Embryonic facial prominence (tissue), 1 donor: ENCODE data around the gene BIK.
"Not testable (repeated sequence)": the region's sequence is repeated elsewhere in the genome, so short reads cannot be mapped to it uniquely, and the experiment has no call there.

ENCODE experiments used
- DNase-seq: peaks from one replicate; pipeline ENCODE4 v3.0.0-alpha.2; 2016; ENCODE audit errors: extremely low spot score

BIK gene

DNA sequence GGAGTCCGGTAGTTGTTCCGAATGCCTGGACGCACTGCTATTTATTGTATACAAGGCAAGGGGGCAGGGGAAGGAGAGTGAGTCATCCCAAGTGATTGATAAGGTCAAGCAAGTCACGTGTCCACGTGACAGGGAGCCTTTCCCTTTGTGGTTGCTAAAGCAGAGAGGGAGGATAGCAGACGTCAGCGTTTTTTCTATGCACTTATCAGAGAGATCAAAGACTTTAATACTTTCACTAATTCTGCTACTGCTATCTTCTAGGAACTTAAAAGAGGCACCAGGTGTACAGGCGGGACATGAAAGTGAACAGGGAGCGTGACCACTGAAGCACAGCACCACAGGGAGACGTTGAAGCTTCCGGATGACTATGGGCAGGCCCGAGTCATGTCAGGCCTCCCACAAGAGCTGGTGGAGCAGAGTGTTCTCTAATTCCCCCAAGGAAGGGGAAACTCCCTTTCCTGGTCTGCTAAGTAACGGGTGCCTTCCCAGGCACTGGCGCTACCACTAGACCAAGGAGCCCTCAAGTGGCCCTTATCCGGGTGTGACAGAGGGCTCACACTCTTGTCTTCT lies 6.4 kb upstream of the BIK start:
- not testable (repeated sequence) for DNase-seq

DNA sequence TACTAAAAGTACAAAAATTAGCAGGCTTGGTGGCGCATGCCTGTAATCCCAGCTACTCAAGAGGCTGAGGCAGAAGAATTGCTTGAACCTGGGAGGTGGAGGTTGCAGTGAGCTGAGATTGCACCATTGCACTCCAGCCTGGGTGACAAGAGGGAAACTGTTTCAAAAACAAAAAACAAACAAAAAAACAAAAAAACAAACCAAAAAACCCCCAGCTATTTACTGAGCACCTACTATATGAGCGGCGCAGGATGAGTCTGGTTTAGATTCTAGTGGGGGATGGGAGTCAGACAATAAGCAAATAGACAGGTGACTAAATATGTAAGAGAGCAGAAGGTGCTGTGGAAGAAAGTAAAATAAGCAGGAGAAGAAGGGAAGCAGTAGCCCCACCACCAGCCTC lies 5.6 kb upstream of the BIK start:
- DNase-seq, result not testable (repeated sequence)

DNA sequence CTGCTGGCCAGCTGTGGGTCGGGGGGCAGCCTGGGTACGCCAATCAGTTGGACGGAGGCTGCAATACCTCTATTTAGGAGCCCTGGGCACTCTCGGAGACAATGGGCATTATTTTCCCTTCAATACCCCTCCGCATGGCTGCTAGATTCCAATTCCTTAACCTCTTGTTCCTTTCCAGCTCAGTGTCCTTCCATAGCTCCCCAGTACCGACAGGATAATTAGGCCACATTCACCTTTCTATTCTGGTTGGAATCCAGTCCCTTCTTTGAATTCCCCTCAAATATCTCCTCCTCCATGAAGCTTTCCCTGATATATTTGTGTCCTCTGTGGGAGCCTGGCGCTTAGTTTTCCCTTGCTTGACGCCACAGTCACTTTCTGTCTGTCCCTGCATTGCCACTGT lies 4.2 kb upstream of the BIK start:
- no peak for DNase-seq

DNA sequence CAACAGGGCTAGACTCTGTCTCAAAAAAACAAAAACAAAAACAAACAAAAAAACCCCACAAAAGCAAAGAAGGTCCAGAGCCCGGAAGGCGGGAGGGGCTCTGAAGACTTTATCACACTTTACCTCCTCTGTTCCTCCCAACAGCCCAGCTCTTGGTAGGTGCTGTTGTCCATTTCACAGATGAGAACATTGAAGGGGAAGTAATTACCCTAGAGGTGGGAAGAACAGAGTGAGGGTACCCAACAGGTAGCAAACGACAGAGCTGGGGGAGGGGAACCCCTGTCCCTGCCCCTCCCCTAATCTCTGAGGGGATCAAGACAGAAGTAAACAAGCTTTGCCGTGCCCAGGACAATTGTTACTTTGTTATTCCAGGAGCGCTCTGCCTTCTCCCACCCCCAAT lies 1.0 kb upstream of the BIK start:
- DNase-seq, result no peak

DNA sequence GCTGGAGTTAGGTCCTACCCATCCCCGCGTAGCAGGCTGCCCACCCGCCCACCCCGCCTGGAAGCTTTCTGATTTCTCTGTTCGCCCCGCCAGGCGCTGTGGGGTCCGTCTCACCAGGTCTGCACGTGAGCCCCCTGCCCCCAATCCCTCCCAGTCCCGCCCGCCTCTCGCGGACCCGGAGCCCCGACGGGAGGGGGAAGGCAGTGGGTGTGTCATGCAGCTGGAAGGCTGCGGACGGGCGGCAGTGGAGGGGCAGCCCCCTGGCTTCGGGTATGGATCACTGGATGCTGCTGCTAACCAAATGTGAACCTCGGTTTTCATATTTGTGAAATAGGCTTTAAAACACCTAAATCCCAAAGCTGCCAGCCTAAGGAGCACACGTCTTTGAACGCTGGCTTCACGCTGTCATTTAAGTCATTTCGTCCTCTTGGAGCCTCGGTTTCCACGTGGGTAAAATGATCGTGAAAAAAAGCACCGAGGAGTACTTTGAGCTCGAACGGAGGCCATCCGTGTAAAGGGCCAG lies 568 bp upstream of the BIK start:
- no peak for DNase-seq

DNA sequence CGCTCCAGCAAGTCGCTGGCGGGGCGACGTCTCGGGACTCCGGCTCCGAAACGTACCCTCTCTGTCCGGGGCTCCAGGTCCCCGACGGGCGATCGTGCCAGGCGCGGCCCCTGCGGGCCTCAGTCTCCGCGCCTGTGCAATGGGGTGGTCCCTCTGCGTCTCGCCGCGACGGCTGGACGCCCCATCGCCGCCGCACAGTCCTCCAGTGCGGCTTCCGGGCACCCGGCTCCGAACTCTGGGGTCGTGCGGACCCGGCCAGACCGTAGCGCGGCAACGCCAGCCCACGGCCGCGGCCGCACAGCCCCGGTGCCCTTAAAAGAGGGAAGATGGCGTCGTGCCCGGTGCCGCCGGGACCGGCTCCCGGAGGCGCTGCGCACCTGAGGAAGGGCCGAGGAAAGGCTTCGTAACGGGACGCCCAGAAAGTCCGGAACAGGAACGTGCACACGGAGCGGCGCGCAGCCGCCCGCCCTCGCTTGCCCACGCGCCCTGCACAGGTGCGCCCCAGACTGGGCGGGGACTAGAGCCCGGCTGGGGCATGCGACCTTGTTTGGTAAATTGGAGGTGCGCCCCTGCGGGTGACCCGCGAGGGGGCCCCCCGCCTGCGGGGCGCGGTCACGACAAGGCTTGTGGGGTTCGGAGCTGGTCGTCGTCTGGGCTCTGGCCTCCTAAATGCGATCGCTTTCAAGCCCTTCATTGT lies 525 bp downstream of the BIK start:
- no peak for DNase-seq

DNA sequence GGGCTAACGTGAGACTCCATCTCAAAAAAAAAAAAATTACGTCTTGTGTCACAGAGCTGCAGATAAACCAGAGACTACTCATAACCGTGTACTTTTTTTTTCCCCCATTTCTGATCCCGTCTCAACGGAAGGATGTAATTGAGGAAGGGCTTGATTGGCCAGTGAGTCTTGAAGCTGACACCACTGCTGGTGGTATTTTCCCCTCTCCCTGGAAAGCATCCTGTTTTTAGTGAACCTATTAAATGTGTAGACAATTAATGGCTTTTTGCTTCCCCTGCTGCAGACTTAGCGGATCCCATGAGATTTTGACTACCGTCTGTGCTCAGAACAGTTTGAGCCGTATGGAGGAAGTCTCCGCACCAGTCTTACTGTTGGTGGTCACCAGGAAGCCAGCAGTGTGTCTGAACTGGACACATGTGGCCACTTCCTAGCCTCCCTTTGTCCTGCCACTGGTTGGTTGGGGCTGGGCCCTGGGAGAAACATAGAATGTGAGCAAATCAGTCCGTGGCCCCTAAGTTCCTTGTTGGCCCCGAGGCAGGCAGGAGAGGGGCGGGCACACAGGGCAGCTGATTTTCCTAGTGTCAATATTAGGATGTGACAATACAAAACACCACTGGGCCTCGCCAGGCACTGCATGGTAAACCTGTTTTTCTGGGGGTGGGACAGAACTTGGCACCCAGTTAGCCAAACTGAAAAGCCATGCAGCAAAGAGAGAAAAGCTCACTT lies 3.1 kb downstream of the BIK start:
- no peak for DNase-seq

DNA sequence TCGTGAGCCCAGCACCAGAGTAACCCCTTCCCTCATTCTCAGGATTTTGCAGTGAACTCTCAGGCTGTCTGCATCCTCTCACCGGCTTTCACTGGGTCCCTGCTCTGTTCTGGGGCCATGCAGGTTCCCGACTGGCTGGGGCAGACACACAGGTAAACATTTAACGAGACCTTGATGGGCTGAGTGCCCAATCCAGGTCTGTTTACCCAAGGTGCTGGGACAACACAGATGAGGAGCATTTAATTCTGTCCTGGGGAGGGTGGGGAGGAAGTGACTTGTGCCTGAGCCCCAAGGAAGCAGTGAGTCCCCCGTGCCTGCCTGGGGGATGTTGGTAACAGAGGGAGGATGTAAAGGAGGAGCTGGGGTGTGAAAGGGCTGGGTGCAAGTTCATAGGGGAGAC lies 4.4 kb downstream of the BIK start:
- no peak for DNase-seq

DNA sequence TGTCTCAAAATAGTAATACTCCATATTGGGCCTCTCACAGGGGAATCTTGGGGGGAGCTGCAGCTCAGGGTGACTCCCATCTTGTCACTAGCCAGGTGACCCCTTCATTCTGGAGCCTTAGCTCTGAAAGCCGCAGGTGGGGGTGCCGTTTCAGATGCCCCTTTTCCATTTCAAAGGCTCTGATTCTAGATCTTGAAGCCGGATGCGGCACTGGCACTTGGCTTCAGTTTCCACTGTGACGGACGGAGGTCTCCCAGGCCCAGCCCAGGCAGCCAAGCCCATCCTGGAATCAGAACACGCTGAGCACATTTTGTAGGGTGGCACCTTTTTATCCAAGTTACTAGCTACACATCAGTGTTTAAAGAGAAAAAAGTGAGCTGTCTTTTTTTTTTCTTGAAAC lies 6.4 kb downstream of the BIK start:
- DNase-seq, result no peak

DNA sequence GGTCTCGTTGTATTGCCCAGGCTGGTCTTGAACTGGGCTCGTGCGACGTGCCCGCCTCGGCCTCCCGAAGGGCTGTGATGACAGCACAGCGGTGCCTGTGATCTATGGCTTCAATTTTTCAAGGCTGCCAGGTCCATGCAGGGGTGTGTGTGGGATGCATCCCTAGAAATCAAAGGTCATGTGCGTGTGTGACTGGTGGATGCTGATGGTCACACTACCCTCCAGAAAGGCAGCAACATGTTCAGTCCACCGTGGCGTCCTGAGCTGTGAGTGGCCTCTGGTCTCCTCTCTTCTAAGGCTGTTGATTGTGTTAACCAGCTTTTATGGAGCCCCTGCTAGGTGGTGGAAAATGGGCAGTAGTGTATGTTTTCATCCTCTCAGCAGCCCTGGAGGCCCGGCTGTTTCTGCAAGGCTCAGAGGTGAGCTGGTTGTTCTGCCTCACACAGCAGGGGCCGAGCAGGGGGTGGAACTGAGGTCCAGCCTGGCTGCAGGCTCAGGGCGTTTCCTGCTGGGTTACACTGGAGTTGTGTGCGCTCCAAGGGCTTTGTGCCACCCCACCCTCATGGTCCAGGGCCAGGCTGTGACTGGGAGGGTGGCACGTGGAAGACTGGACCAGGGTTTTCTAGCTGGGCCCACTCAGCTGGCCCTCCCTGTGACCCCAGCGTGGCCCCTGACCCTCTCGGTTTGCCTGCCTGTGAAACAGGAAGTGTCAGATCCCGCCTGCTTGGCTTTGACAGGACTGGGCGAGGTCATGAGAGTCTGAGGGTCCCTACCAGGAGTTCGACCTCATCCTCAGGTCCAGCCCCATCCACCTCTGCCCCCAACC lies 7.7 kb downstream of the BIK start:
- no peak for DNase-seq

DNA sequence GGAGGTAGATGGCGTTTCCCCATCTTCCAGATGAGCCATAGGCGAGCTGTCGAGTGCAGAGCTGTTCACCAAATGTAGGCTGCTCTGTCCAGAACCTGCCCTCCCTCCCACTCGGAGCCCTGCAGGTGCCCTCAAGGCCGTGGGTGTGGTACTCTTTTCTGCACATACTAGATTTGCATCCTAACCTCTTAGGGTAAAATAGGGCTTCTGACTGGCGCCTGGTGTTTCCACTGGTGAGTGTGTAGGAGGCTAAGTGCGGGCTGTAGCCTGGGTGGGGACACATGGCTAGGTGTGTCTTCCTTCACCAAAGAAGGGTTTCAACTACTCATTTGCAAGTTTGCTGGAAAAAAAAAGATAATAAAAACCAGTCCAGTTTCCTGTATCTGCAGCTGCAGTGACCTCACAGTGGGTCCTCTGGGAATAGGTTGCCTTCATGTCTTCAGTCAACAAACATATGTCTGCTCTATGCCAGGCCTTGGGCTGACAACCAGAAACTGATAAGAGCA lies 8.5 kb downstream of the BIK start:
- no peak for DNase-seq

DNA sequence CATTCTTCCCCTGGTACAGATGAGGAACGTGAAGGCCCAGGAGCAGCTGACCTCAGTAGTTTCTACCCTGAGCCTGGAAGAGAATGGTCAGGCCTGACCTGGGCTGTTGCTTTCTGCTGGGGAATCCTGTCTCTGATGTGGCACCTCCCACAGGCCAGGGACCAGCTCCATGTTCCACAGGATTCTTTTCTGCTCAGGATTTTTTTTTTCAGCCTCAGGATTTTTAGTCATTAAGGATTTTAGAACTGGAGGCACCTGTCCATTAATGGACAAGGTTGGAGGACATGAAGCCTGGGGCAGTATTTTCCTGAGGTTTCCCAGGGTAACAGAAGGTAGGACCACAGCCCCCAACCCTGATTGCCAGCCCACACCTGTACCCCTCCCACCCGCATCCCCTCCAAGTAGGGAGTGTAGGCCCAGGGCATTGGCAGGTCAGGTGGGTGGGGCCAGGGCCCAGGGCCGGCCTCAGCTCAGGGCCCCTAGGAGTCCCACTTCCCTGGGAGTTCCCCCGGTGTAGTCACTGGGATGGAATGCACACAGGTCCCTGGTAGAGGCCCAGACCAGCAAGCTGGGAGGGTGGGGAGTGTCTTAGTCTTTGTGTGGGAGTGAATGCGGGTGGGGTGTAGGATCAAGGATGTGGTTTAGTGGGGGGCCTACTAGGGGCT lies 16.1 kb downstream of the BIK start:
- no peak for DNase-seq

DNA sequence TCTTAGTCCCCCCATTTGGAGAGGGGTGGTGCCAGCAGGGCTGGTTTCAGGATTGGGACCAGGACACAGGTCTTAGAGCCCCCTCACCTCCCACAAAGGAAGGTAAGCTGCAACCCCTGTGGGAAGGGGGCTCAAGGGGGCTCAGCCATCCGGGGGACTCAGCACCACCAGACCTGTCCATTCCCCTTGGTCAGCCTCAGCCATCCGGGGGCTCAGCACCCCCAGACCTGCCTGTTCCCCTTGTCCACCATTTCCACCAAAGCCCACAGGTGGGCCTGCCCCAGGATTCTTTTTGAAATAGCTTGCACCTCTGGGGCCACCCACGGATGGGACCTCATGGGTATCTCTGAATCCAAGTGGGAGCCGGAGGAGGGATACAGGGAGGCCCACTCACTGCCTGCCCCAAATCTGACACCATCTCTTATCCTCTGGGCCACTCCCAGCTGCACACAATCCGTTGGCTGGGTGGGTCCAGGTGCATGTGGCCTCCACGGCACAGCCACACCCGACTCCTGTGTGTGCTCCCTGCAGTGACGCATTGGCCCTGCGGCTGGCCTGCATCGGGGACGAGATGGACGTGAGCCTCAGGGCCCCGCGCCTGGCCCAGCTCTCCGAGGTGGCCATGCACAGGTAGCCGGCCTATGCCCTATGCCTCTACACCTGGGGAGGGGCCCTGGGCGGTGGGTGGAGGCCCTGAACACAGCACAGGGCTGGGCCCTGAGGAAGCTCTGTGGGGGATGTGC lies 16.8 kb downstream of the BIK start:
- no peak for DNase-seq

DNA sequence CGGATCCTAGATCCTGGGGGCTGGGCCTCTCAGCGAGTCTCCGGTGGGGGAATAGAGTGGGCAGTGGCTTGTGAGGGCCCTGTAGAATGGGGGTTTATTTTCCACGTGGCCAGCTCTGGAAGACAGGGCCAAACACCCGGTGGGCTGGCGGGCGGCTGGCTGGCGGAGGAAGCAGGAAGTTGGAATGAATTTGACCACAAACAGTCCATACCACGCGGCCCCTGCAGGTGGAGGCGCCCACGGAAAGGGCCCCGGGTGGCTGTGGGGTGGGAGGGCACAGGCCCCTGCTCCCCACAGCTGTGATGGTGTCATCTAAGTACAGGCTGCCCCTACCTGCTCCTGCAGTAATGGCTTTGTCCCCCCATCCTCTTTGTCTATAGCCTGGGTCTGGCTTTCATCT lies 17.6 kb downstream of the BIK start:
- DNase-seq, result no peak

DNA sequence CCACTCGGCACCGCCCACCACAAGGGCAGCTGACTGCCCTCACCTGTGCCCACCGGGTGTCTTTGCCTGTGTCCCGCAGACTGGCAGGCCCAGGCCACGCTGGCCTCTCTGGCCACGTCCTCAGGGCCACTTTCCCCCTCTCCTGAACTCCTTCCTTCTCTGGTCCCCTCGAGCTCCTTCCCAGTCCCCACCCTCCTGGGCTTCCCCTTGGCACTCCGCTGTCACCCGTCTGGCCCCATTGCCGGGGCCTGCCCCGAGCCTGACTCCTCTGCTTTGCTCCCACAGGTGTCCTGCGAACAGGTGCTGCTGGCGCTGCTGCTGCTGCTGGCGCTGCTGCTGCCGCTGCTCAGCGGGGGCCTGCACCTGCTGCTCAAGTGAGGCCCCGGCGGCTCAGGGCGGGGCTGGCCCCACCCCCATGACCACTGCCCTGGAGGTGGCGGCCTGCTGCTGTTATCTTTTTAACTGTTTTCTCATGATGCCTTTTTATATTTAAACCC lies 18.4 kb downstream of the BIK start:
- DNase-seq, result no peak

DNA sequence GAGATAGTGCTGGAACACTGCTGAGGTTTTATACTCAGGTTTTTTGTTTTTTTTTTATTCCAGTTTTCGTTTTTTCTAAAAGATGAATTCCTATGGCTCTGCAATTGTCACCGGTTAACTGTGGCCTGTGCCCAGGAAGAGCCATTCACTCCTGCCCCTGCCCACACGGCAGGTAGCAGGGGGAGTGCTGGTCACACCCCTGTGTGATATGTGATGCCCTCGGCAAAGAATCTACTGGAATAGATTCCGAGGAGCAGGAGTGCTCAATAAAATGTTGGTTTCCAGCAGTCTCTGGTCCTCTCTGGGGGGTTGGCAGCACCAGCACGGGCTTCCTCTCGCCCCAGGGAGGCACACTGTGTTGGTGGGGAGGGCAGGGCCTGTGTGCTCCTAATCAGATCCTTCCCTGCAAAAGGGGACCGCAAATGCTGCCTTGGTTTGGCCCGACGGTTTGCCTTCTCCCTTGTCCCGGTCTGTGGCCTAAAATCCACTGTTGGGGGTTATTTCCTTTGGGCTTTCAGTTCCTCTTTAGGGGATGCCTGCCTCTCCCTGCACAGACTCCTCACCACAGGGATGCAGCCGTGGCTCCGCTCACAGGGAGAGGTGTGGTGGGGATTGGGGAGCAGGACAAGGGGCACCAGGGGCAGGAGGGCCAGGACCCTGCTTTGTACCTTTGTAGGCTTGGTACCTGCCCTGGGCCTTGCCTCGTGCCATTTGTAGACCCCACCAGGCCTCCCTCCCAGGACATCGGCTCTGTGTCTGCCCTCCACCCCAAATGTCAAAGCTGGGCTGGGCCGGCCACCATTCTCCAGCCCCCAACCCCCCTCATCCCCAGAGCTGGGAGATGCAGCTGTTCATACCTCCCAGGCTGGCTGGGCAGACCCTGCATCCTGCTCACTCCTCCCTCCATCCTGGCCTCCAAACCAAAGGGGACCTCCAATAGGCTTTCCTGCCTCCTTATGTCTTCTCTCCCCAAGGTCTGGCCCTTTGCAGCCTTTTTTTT lies 19.2 kb downstream of the BIK start:
- no peak for DNase-seq

DNA sequence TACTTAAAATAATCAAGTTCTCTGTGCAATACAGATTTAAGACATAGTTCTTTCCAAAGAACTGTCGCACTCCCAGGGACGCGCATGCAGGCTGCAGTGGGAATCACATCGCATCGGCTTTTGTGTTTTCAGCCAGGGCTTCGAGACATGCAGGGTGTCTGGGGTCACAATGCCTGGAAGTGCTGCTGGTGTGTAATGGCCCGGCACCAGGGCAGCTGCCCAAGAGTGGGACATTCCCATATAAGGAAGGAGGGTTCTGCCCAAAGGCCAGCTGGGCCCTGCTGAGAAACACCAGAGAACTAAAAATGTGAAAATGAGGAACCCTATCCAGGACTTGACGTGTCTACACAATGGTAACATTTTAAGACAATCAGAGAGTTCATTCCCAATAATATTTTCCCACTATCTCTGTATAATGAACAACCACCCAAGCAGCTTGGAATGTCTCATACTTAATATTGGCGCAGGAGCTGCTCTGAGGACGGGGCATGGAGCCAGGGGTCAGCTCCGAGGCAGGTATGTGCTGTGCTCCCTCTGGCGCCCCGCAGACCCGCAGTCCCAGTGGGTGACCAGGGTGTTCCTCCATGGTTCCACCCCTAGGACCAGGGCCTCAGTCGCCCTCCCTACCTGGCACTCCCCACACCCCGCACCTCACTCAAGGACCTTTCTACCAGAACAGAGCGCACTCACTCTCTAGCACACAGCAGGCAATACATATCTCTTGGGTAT lies 21.4 kb downstream of the BIK start:
- DNase-seq, result no peak

DNA sequence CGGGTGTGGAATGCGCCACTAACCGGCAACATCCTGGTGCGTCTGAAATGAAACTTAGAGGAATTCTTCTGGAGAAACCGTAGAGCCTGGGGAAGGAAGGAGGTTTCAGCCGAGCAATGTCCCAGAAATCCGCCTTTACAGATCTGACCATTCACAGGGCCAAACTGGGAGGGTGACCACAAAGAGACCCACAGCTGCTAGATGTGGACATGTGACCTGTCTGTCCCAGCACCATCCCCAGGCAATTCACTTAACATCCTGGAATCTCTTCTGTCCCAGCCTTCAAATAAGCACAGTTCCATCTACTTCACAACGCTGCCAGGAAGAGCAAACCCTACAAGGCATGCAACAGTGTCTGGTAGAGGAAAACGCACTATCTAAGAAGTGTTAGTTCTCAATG lies 22.9 kb downstream of the BIK start:
- DNase-seq, result no peak

DNA sequence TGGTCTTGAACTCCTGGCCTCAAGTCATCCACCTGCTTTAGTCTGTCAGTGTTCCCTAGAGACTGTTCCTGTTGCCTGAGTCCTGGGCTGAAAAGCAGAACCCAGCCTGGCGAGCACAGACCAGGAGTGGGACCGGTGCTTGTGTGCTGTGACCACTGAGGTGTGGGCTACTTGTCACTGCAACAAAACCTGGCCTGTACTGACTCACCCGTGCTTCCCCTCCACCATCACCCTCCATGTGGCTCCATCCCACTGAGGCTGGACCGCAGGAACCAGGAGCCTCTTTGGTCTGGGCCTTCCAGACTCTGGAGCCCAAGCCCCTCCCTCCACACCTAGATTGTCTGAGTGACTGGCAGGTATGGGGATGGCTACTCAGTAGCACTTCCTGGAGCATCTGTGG lies 24.0 kb downstream of the BIK start:
- no peak for DNase-seq
